C4-2B (cell line): ENCODE measurements around the gene TSPEAR.

Experiments
- ZFX ChIP-seq: fragments of 450-650 bp; IDR thresholded peaks from 2 replicates; pipeline ENCODE4 v1.6.1; 2017
- TF ChIP-seq, protein P1 (sequence below): fragments of 450-650 bp; conservative IDR thresholded peaks from 2 replicates; pipeline ENCODE4 v1.5.1; 2017; ENCODE audit warnings: mild to moderate bottlenecking

DNA sequence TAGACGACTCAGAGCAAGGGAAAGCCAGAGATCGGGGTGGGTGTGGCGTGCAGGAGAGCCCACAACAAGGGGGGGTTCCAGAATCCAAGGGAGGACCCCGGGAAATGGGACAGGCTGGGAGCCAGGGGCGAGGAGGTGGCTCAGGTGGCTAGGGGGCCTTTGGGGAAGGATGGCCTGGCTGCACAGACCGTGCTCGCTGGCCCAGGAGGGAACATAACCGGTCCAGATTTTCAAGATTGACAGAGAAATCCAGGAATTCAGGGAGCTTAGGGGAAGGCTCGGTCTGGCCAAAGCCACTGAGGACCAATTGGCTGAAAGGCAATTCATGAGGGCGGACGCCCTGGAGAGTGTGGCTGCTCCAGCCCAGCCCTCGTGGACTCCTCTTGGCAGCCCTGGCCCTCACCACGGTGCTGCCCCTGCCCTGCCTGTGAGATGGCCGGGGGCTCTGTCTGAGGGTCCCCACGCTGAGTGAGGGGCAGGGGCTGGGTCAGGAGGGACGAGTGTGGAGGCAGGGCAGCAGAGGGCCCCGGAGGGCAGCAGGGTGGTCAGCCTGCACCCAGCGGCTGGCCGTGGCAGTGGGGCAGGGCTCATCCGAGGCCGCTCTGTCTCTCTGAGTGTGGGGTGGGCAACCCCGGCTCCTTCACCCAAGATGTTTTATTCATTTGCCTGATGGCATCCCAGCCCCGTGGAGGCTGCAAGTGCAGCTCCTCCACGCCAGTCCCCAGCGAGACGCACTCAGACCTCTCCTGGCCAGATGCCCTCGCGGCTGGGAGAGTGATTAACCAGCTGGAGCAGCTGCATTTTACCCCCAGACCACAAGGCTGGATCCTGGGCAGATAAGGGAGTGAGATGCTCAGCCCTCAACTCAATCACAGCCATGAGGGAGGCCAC is 261.7 kb downstream of the TSPEAR start:
- TF ChIP-seq, protein P1, sequence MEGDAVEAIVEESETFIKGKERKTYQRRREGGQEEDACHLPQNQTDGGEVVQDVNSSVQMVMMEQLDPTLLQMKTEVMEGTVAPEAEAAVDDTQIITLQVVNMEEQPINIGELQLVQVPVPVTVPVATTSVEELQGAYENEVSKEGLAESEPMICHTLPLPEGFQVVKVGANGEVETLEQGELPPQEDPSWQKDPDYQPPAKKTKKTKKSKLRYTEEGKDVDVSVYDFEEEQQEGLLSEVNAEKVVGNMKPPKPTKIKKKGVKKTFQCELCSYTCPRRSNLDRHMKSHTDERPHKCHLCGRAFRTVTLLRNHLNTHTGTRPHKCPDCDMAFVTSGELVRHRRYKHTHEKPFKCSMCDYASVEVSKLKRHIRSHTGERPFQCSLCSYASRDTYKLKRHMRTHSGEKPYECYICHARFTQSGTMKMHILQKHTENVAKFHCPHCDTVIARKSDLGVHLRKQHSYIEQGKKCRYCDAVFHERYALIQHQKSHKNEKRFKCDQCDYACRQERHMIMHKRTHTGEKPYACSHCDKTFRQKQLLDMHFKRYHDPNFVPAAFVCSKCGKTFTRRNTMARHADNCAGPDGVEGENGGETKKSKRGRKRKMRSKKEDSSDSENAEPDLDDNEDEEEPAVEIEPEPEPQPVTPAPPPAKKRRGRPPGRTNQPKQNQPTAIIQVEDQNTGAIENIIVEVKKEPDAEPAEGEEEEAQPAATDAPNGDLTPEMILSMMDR, result no peak
- TF ChIP-seq ZFX, result no peak
